ENCODE results near the gene FAM117B. TPM values are rescaled to one million over a fixed set of nuclear protein-coding genes. Genes with fewer than 3 reads are reported as not detected.
"Not testable (repeated sequence)": the region's sequence is repeated elsewhere in the genome, so short reads cannot be mapped to it uniquely, and the experiment has no call there.

The FAM117B gene
- total RNA-seq, 8 experiments from 2014 or later = 1.7 to 22.0 (median 14.2) TPM

DNA sequence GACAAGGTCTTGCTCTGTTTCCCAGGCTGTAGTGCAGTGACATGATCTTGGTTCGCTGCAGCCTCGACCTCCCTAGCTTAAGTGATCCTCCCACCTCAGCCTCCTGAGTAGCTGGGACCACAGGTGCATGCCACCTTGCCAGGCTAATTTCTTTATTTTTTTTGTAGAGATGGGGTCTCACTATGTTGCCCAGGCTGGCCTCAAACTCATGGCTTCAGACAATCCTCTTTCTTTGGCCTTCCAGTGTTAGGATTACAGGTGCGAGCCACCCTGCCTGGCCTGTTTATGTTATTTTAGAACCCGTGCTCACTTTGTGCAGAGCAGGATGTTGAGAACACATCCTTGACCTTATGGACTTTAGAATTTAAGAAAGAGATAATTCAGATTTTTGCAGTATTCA lies 17.4 kb downstream of the FAM117B start:
- 50 to 100% (median 100%) methylated on average over 1 to 3 of the region's 4 CpGs; no CpG with 5 or more reads in 1 of the 10 experiments for WGBS, 10 experiments
- Histone ChIP-seq H3K4me3 (no peak overlapping the region), H3K4me1 (replicated peaks in 1 of 2) (no peaks in the 10 kb centered on the region), H3K27ac (no peak overlapping the region)
- ATAC-seq (replicated peaks in 6 of 8) = no peak
- in situ Hi-C loops (cut with MboI; ENCODE audit: low pct_unique_long_range_greater_than_20kb in 2 of 9, low sequenced_read_pairs in 9 of 9, unreplicated experiment in 9 of 9) = no loop called here

DNA sequence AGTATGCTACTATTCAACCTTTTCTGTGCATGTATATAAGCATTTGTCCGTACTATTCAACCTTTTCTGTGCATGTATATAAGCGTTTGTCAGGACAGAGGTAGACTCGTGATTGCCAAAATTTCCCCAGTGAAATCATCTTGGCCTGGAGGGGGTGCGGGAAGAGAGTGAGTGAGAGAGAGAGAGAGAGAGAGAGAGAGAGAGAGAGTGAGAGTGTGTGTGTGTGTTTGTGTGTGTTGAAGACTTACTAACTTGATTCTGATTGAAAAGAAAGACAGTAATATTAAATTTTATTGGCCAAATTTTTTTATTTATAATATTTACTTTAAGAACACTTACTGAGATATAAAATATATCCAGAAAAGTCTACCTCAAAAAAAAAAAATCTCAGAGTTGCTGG lies 19.1 kb downstream of the FAM117B start:
- Histone ChIP-seq H3K4me1 (replicated peaks in 1 of 2) (no peaks in the 10 kb centered on the region), H3K4me3 (no peak overlapping the region), H3K27ac (no peak overlapping the region)
- in situ Hi-C loops (cut with MboI; ENCODE audit: low pct_unique_long_range_greater_than_20kb in 2 of 9, low sequenced_read_pairs in 9 of 9, unreplicated experiment in 9 of 9) = no loop called here
- ATAC-seq (replicated peaks in 6 of 8) = no peak
- 77 to 100% (median 86%) methylated on average over 2 to 4 of the region's 4 CpGs; no CpG with 5 or more reads in 4 of the 10 experiments for WGBS, 10 experiments

DNA sequence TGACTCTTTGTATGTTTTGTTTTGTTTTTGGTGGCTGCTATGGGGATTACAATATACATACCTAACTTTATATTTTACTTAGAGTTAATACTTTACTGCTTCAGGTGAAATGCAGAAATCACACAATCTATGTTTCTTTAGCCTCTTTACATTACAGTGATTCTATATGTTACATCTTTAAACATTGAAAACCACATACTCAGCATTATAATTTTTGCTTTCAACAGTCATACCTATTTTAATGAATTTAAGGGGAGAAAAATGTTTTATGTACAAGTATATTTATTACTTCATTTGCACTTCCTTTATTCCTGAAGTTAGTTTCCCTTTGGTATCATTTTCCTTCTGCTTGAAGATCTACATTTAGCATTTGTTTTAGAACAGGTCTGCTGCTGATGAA lies 23.1 kb downstream of the FAM117B start:
- no peak for ATAC-seq (replicated peaks in 6 of 8)
- H3K4me1 ChIP-seq (replicated peaks in 1 of 2) = no peaks in the 10 kb centered on the region
- no peak overlapping the region for H3K27ac ChIP-seq
- H3K4me3 ChIP-seq = no peak overlapping the region
- in situ Hi-C loops (cut with MboI; ENCODE audit: low pct_unique_long_range_greater_than_20kb in 2 of 9, low sequenced_read_pairs in 9 of 9, unreplicated experiment in 9 of 9) = no loop called here

DNA sequence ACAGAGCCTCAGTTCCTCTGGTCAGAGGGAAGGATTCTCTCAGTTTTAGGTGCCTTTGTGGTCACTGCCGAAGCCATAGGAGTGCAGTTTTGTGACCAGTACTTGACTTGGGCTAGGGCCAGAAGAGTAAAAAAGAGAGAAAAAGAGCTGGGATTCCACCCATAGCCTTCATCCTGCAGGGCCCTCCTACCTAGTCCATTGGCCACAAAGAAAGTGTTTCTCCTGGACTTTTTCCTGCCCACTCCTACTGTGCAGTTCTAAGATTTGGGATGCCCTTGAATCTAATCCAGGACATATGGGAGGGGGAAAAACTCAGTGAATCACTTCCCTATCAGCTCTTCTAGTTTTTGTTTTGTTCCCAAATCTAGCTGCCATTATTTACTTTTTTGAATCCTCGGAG lies 26.0 kb downstream of the FAM117B start:
- ATAC-seq (replicated peaks in 6 of 8) = no peak
- H3K4me1 ChIP-seq (replicated peaks in 1 of 2) = no peaks in the 10 kb centered on the region
- no peak overlapping the region for H3K4me3 ChIP-seq
- 78 to 100% (median 83%) methylated on average over 1 to 2 of the region's 2 CpGs; no CpG with 5 or more reads in 3 of the 10 experiments for WGBS, 10 experiments
- in situ Hi-C loops (cut with MboI; ENCODE audit: low pct_unique_long_range_greater_than_20kb in 2 of 9, low sequenced_read_pairs in 9 of 9, unreplicated experiment in 9 of 9) = no loop called here
- H3K27ac ChIP-seq = no peak overlapping the region

DNA sequence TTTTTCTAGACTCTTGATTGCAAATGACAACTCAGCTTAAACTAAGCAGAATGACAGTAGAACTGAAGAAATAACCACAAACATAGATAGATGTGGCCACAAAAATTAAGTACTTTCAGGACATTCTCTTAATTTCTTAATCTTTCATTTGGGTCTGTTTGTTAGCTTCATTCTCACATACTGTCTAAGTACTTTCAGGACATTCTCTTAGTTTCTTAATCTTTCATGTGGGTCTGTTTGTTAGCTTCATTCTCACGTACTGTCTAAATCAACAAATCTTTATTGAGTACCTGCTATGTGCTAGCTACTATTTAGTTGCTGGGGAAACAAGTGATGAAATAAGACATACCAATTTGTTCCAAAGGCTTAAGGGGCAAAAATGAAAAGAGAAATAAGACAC lies 35.1 kb downstream of the FAM117B start:
- ATAC-seq (replicated peaks in 6 of 8) = no peak
- in situ Hi-C loops (cut with MboI; ENCODE audit: low pct_unique_long_range_greater_than_20kb in 2 of 9, low sequenced_read_pairs in 9 of 9, unreplicated experiment in 9 of 9) = no loop called here
- Histone ChIP-seq H3K4me1 (replicated peaks in 1 of 2) (no peaks in the 10 kb centered on the region), H3K27ac (no peak overlapping the region), H3K4me3 (no peak overlapping the region)
- WGBS, 10 experiments = 38 to 100% (median 100%) methylated on average over 1 of the region's 1 CpG; no CpG with 5 or more reads in 1 of the 10 experiments

DNA sequence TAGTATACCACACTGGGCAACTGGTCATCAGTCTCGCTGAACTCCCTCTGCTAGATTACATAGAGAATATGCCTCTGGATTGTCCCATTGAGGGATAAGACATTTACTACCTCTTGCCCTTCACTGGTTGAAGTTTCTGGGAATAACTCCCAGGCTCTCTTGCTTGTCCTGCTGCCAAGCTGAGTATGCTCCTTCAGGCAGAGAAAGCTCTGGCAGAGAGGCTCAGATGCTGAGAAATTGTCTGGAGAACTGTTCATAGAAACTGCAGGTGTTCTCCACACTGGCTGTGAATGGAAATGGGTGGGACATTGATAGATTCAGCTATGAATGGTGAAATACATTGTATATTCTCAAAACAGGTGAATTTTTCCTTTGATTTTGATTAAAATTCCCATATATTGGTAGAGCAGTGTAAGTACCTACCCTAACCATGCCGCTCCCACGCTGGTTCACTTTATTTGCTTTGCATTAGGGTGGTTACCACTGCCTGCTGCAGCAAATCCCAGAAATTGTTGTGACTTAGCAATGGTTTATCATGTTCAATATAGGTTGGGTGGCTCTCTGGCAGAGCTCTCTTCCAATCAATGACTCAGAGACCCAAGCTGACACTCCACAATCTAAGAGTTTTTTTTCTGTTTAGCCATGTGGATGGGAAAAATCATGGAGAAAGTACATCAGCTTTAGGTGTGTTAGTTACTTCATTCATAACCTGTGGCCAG lies 36.7 kb downstream of the FAM117B start:
- peak in 1 of 8 experiments; percentile 12 for ATAC-seq (replicated peaks in 6 of 8)
- WGBS, 10 experiments = 40 to 100% (median 96%) methylated on average over 1 to 3 of the region's 3 CpGs; no CpG with 5 or more reads in 4 of the 10 experiments

DNA sequence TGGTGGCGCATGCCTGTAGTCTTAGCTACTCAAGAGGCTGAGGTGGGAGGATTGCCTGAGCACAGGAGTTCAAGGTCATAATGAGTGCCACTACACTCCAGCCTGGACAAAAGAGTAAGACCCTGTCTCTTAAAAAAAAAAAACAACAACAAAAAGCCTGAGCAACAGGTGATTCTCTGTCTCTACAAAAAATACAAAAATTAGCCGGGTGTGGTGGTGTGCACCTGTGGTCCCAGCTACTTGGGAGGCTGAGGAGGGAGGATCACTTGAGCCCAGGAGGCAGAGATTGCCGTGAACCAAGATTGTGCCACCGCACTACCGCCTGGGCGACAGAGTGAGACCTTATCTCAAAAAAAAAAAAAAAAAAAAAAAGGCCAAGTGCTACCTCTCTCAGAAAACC lies 40.3 kb downstream of the FAM117B start:
- H3K4me3 ChIP-seq; H3K27ac ChIP-seq; H3K4me1 ChIP-seq (replicated peaks in 1 of 2); in situ Hi-C loops (cut with MboI; ENCODE audit: low pct_unique_long_range_greater_than_20kb in 2 of 9, low sequenced_read_pairs in 9 of 9, unreplicated experiment in 9 of 9); ATAC-seq (replicated peaks in 6 of 8): not testable (repeated sequence)
- 64 to 100% (median 100%) methylated on average over 1 to 5 of the region's 6 CpGs; no CpG with 5 or more reads in 5 of the 10 experiments for WGBS, 10 experiments

More for the DNA sequence above, 36.7 kb downstream of the FAM117B start:
- H3K4me3 ChIP-seq = no peak overlapping the region
- no peak overlapping the region for H3K27ac ChIP-seq
- in situ Hi-C loops (cut with MboI; ENCODE audit: low pct_unique_long_range_greater_than_20kb in 2 of 9, low sequenced_read_pairs in 9 of 9, unreplicated experiment in 9 of 9) = no loop called here
- H3K4me1 ChIP-seq (replicated peaks in 1 of 2) = no peaks in the 10 kb centered on the region

DNA sequence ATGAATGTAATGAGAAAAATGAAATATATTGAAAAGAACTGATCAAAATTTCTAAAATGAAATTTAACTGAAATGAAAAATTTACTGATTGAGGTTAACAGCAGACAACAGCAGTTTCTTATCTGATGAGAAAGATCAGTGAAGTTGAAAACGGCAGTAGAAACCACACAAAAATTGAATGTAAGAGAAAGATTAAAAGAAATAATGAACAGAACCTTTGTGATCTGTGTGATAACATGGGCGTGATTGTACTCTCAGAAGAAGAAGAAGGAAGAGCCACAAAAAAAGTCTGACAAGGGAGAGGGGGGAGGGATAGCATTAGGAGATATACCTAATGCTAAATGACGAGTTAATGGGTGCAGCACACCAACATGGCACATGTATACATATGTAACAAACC lies 45.2 kb downstream of the FAM117B start:
- in situ Hi-C loops (cut with MboI; ENCODE audit: low pct_unique_long_range_greater_than_20kb in 2 of 9, low sequenced_read_pairs in 9 of 9, unreplicated experiment in 9 of 9) = no loop called here
- WGBS, 10 experiments = 37 to 100% (median 90%) methylated on average over 2 to 3 of the region's 3 CpGs
- no peaks in the 10 kb centered on the region for H3K4me1 ChIP-seq (replicated peaks in 1 of 2)
- H3K4me3 ChIP-seq = no peak overlapping the region
- ATAC-seq (replicated peaks in 6 of 8) = no peak
- H3K27ac ChIP-seq = no peak overlapping the region

DNA sequence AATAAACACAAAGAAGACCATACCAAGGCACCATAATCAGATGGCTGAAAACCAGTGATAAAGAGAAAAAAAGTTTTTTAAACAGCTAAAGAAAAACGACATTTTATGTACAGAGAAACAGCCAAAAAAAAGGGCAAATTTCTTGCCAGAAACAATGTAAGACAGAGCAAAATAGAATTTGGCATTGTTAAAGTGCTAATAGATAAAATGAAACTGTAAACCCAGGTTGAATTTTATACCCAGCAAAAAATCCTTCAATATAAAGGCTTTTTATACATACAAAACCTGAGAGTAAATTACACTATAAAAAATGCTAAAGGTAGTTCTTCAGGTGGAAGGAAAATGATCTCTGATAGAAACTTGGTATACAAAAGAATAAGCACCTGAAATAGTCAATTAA lies 45.7 kb downstream of the FAM117B start:
- H3K4me1 ChIP-seq (replicated peaks in 1 of 2) = no peaks in the 10 kb centered on the region
- WGBS, 10 experiments = 15 to 100% (median 78%) methylated on average over 1 of the region's 1 CpG; no CpG with 5 or more reads in 1 of the 10 experiments
- in situ Hi-C loops (cut with MboI; ENCODE audit: low pct_unique_long_range_greater_than_20kb in 2 of 9, low sequenced_read_pairs in 9 of 9, unreplicated experiment in 9 of 9) = no loop called here

DNA sequence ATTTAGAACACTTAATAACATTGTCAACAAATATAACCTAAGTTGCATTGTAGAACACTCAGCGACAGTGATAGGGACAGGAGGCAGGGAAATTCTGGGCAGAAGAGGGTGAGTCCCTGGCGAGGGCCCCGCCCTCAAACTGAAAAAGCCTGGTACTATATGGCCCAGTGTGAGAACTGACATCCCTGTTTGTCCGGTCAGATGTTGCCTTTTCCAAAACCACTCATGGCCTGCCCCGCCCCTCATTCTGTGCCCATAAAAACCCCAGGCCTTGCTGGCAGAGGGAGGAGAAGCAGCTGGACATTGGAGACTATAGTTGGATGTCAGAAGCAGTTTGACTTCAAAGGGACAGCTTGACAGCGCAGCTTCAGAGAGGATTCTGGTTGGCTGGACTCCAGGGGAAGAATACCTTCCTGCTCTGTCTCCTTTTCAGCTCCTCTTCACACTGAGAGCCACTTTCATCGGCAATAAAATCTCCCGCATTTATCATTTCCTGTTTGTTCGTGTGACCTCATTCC lies 47.0 kb downstream of the FAM117B start:
- Histone ChIP-seq H3K27ac (no peak overlapping the region), H3K4me3 (no peak overlapping the region), H3K4me1 (replicated peaks in 1 of 2) (no peaks in the 10 kb centered on the region)
- ATAC-seq (replicated peaks in 6 of 8) = peak in 2 of 8 experiments; percentile 16 to 27
- 74 to 100% (median 90%) methylated on average over 2 to 7 of the region's 9 CpGs for WGBS, 10 experiments
- in situ Hi-C loops (cut with MboI; ENCODE audit: low pct_unique_long_range_greater_than_20kb in 2 of 9, low sequenced_read_pairs in 9 of 9, unreplicated experiment in 9 of 9) = no loop called here

More for the DNA sequence above, 45.7 kb downstream of the FAM117B start:
- Histone ChIP-seq H3K27ac (no peak overlapping the region), H3K4me3 (no peak overlapping the region)
- ATAC-seq (replicated peaks in 6 of 8) = no peak

DNA sequence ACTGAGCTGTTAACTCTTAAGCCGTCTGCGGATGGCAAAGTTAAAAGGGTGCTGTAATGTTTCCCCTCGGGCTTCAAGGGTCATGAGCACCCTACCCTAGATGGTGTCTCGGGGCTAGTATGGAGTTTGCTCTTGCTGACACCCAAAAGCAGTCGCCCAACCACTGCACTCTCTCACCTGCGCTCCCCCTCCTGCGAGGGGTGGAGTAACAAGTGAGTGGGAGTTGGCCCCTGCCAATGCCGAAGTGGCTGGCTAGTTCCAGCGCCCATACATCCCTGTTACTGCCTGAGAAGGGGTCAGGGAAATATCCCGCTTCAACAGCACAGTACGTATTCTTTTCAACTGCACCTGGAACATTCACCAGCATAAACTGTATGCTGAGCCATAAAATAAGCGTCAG lies 47.5 kb downstream of the FAM117B start:
- 86 to 100% (median 90%) methylated on average over 2 to 6 of the region's 12 CpGs for WGBS, 10 experiments
- ATAC-seq (replicated peaks in 6 of 8) = no peak
- no peak overlapping the region for H3K4me3 ChIP-seq
- no peaks in the 10 kb centered on the region for H3K4me1 ChIP-seq (replicated peaks in 1 of 2)
- no peak overlapping the region for H3K27ac ChIP-seq
- in situ Hi-C loops (cut with MboI; ENCODE audit: low pct_unique_long_range_greater_than_20kb in 2 of 9, low sequenced_read_pairs in 9 of 9, unreplicated experiment in 9 of 9) = no loop called here

DNA sequence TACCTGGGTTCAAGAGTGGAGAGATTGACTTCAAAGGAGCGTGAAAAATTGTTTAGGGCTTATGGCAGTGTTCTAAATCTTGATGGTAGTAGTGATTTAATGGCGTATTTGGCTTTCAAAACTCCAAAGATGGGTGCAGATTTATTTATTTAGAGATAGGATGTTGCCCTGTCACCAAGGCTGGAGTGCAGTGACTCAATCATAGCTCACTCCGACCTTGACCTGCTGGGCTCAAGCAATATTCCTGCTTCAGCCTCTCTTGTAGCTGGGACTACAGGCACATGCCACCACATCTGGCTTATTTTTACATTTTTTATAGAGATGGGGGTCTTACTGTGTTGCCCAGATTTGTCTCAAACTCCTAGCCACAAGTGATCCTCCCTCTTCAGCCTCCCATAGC lies 52.5 kb downstream of the FAM117B start:
- H3K4me1 ChIP-seq (replicated peaks in 1 of 2) = no peaks in the 10 kb centered on the region
- no peak for ATAC-seq (replicated peaks in 6 of 8)
- 78 to 100% (median 100%) methylated on average over 1 to 3 of the region's 3 CpGs; no CpG with 5 or more reads in 1 of the 10 experiments for WGBS, 10 experiments
- H3K4me3 ChIP-seq = no peak overlapping the region
- no peak overlapping the region for H3K27ac ChIP-seq
- in situ Hi-C loops (cut with MboI; ENCODE audit: low pct_unique_long_range_greater_than_20kb in 2 of 9, low sequenced_read_pairs in 9 of 9, unreplicated experiment in 9 of 9) = no loop called here

DNA sequence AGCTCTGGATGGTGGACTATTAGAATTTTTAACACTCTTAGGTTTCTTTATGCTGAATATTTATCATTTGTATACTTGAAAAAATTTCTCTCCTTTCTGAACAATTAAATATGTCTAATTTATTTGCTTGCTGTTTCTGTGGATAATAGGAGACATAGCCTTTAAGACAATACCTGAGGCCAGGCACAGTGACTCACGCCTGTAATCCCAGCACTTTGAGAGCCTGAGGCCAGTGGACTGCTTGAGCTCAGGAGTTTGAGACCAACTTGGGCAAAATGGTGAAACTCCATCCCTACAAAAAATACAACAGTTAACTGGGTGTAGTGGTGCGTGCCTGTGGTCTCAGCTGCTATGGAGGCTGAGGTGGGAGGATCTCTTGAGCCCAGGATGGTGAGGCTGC lies 54.7 kb downstream of the FAM117B start:
- no peak for ATAC-seq (replicated peaks in 6 of 8)
- Histone ChIP-seq H3K4me1 (replicated peaks in 1 of 2) (peaks cover 0 to 3% of the 10 kb centered on the region in 2 donors), H3K4me3 (no peak overlapping the region), H3K27ac (no peak overlapping the region)
- WGBS, 10 experiments = 20 to 95% methylated on average over 1 to 2 of the region's 2 CpGs; no CpG with 5 or more reads in 8 of the 10 experiments
- in situ Hi-C loops (cut with MboI; ENCODE audit: low pct_unique_long_range_greater_than_20kb in 2 of 9, low sequenced_read_pairs in 9 of 9, unreplicated experiment in 9 of 9) = no loop called here

DNA sequence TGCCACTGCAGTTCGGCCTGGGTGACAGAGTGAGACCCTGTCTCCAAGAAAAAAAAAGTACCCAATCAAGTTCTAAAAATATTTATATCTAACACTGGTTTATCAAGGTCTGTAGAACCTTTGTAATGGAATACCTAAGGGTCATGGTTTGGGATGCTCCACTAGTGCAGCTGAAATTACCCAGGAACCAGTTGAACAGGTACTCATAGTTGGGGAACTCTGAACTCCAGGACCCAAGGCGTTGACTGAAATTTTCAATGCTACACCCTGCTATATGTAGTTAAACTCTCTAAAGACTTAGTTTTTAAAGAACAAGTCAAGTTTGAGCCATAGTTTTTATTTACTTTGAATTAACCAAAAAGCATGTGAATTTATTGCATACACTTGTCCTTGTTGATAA lies 55.1 kb downstream of the FAM117B start:
- no peak overlapping the region for H3K27ac ChIP-seq
- 80 to 100% (median 90%) methylated on average over 1 to 2 of the region's 2 CpGs; no CpG with 5 or more reads in 3 of the 10 experiments for WGBS, 10 experiments
- no peak overlapping the region for H3K4me3 ChIP-seq
- H3K4me1 ChIP-seq (replicated peaks in 1 of 2) = peaks cover 0 to 3% of the 10 kb centered on the region in 2 donors
- in situ Hi-C loops (cut with MboI; ENCODE audit: low pct_unique_long_range_greater_than_20kb in 2 of 9, low sequenced_read_pairs in 9 of 9, unreplicated experiment in 9 of 9) = no loop called here
- ATAC-seq (replicated peaks in 6 of 8) = no peak

Data from motor neuron (in vitro differentiated cells).